ENCODE data around the gene ALMS1.

DNA sequence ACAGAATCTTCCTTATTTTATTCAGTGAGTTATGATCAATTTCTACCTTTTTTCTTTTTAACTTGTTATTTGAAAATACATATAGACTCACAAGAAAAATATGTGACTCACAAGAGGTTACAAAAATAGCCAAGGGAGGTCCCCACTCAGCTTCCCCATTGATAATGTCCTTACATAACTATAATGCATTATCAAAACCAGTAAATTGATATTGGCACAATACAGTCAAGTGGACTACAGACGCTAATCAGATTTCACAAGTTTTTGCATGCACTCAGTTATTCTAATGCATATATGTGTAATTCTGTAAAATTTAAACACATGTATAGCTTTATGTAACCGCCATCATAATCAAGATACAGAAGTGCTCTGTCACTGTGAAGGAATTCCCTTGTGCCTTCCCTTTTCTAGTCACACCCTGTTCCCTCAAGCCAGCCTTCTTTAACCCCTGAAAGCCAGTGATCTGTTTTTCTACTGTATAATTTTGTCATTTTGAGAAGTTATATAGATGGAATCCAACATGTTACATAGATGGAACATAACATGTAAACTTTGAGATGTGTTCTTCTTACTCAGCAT, 118.4 kb downstream of the ALMS1 start:
- TF ChIP-seq POLR2AphosphoS5 (IDR thresholded peaks at IDR 0.05; ENCODE audit: low read depth, low read length) (no peak), POLR2A (IDR thresholded peaks at IDR 0.05; ENCODE audit: low read depth, low read length) (no peak), TAF1 (IDR thresholded peaks at IDR 0.05; ENCODE audit: borderline replicate concordance, low read depth, low read length) (no peak)

All from GM12892 (cell line).